ENCODE measurements around the gene GPR137B.
"Not testable (repeated sequence)": the region's sequence is repeated elsewhere in the genome, so short reads cannot be mapped to it uniquely, and the experiment has no call there.

The GPR137B gene

GRCh38 chr1:236176337-236177336 lies 34.3 kb downstream of the GPR137B start:
- Histone ChIP-seq H3K4me1 (ENCODE audit: control insufficient read depth, insufficient read depth, low read length, unreplicated experiment) (peaks cover 6% of the 10 kb centered on the region), H3K27ac (ENCODE audit: low read depth, low read length) (no peak overlapping the region), H3K4me3 (ENCODE audit: low read depth, low read length) (no peak overlapping the region), H3K27me3 (ENCODE audit: insufficient read depth, low read length) (no peaks in the 10 kb centered on the region), H3K36me3 (ENCODE audit: insufficient read depth, low read length) (no peaks in the 10 kb centered on the region), H3K79me2 (ENCODE audit: control insufficient read depth, insufficient read depth, low read length, unreplicated experiment) (no peaks in the 10 kb centered on the region), H2AFZ (ENCODE audit: low read length, unreplicated experiment) (no peak overlapping the region)

- Histone ChIP-seq H3K4me3 (ENCODE audit: low read depth, low read length) (no peak overlapping the region), H2AFZ (ENCODE audit: low read length, unreplicated experiment) (no peak overlapping the region), H3K79me2 (ENCODE audit: control insufficient read depth, insufficient read depth, low read length, unreplicated experiment) (no peaks in the 10 kb centered on the region), H3K36me3 (ENCODE audit: insufficient read depth, low read length) (no peaks in the 10 kb centered on the region), H3K27ac (ENCODE audit: low read depth, low read length) (no peak overlapping the region), H3K4me1 (ENCODE audit: control insufficient read depth, insufficient read depth, low read length, unreplicated experiment) (peaks cover 6% of the 10 kb centered on the region), H3K27me3 (ENCODE audit: insufficient read depth, low read length) (no peaks in the 10 kb centered on the region)
These were observed 37.3 kb downstream of the GPR137B start for GRCh38 chr1:236179634-236180033.

DNA sequence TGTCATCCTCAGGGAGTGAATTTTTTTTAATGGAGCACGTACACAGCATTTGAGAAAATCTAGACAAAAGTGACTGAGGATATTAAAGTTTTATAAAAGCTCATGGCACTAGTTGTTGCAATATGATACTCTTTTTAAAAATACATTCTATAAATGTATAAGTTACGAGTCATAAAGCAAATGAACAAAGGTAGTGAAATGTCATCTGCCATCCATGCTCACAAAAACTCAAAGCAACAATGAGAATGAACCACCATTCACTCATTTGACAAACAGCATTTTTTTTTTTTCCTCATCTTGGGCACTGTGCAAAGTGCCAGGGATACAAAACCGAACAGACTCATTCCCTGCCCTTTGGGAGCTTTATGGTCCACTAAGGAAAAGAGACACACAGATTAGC lies 38.7 kb downstream of the GPR137B start:
- H3K4me3 ChIP-seq (ENCODE audit: low read depth, low read length), result no peak overlapping the region
- no peak overlapping the region for H3K27ac ChIP-seq (ENCODE audit: low read depth, low read length)
- no peaks in the 10 kb centered on the region for H3K79me2 ChIP-seq (ENCODE audit: control insufficient read depth, insufficient read depth, low read length, unreplicated experiment)
- no peaks in the 10 kb centered on the region for H3K36me3 ChIP-seq (ENCODE audit: insufficient read depth, low read length)
- no peak overlapping the region for H2AFZ ChIP-seq (ENCODE audit: low read length, unreplicated experiment)
- H3K4me1 ChIP-seq (ENCODE audit: control insufficient read depth, insufficient read depth, low read length, unreplicated experiment), result peaks cover 6% of the 10 kb centered on the region
- no peaks in the 10 kb centered on the region for H3K27me3 ChIP-seq (ENCODE audit: insufficient read depth, low read length)

GRCh38 chr1:236185687-236186086 lies 43.3 kb downstream of the GPR137B start:
- Histone ChIP-seq H3K27me3 (ENCODE audit: insufficient read depth, low read length) (no peaks in the 10 kb centered on the region), H2AFZ (ENCODE audit: low read length, unreplicated experiment) (no peak overlapping the region), H3K79me2 (ENCODE audit: control insufficient read depth, insufficient read depth, low read length, unreplicated experiment) (no peaks in the 10 kb centered on the region), H3K4me3 (ENCODE audit: low read depth, low read length) (no peak overlapping the region), H3K27ac (ENCODE audit: low read depth, low read length) (no peak overlapping the region), H3K4me1 (ENCODE audit: control insufficient read depth, insufficient read depth, low read length, unreplicated experiment) (peaks cover 6% of the 10 kb centered on the region), H3K36me3 (ENCODE audit: insufficient read depth, low read length) (no peaks in the 10 kb centered on the region)

DNA sequence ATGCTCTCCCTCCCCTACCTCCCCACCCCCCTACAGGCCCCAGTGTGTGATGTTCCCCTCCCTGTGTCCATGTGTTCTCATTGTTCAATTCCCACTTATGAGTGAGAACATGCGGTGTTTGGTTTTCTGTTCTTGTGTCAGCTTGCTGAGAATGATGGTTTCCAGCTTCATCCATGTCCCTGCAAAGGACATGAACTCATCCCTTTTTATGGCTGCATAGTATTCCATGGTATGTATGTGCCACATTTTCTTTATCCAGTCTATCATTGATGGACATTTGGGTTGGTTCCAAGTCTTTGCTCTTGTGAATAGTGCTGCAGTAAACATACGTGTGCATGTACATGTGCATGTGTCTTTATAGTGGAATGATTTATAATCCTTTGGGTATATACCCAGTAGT lies 44.1 kb downstream of the GPR137B start:
- not testable (repeated sequence) for H3K79me2 ChIP-seq (ENCODE audit: control insufficient read depth, insufficient read depth, low read length, unreplicated experiment); H3K36me3 ChIP-seq (ENCODE audit: insufficient read depth, low read length); H2AFZ ChIP-seq (ENCODE audit: low read length, unreplicated experiment); H3K27ac ChIP-seq (ENCODE audit: low read depth, low read length); H3K27me3 ChIP-seq (ENCODE audit: insufficient read depth, low read length); H3K4me3 ChIP-seq (ENCODE audit: low read depth, low read length); H3K4me1 ChIP-seq (ENCODE audit: control insufficient read depth, insufficient read depth, low read length, unreplicated experiment)

GRCh38 chr1:236188084-236188483 lies 45.7 kb downstream of the GPR137B start:
- not testable (repeated sequence) for H3K4me1 ChIP-seq (ENCODE audit: control insufficient read depth, insufficient read depth, low read length, unreplicated experiment); H2AFZ ChIP-seq (ENCODE audit: low read length, unreplicated experiment); H3K27me3 ChIP-seq (ENCODE audit: insufficient read depth, low read length); H3K4me3 ChIP-seq (ENCODE audit: low read depth, low read length); H3K36me3 ChIP-seq (ENCODE audit: insufficient read depth, low read length); H3K27ac ChIP-seq (ENCODE audit: low read depth, low read length); H3K79me2 ChIP-seq (ENCODE audit: control insufficient read depth, insufficient read depth, low read length, unreplicated experiment)

DNA sequence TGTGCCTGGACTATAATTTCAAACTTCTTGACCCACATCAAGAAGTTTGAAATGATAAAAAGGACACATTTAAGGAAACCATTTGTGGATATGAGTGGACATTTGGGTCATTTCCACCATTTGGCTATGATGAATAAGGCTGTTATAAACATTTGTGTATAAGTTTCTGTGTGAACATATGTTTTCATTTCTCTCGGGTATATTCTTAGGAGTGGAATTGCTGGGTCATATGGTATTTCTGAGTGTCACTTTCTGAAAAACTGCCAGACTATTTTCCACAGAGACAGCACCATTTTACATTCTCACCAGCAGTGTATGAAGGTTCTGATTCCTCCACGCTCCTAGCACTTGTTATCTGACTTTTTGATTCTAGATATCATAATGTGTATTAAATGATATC lies 50.8 kb downstream of the GPR137B start:
- Histone ChIP-seq H3K4me3 (ENCODE audit: low read depth, low read length) (no peak overlapping the region), H3K27me3 (ENCODE audit: insufficient read depth, low read length) (no peaks in the 10 kb centered on the region)

DNA sequence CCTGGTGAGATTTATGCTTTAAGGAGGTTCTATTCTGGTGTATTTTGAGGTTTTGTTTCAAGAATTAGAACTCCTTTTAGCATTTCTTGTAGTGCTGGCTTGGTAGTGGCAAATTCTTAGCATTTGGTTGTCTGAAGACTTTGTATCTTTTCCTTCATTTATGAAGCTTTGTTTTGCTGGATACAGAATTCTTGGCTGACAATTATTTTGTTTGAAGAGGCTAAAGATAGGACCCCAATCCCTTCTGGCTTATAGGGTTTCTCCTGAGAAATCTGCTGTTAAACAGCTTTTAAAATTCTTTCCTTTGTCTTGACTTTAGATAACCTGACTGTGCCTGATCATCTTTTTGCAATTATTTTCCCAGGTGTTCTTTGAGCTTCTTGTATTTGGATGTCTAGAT lies 58.6 kb downstream of the GPR137B start:
- Histone ChIP-seq H3K36me3 (ENCODE audit: insufficient read depth, low read length) (no peaks in the 10 kb centered on the region), H2AFZ (ENCODE audit: low read length, unreplicated experiment) (no peak overlapping the region), H3K4me1 (ENCODE audit: control insufficient read depth, insufficient read depth, low read length, unreplicated experiment) (peaks cover 16% of the 10 kb centered on the region), H3K27ac (ENCODE audit: low read depth, low read length) (no peak overlapping the region), H3K4me3 (ENCODE audit: low read depth, low read length) (no peak overlapping the region), H3K27me3 (ENCODE audit: insufficient read depth, low read length) (no peaks in the 10 kb centered on the region), H3K79me2 (ENCODE audit: control insufficient read depth, insufficient read depth, low read length, unreplicated experiment) (no peaks in the 10 kb centered on the region)

More for the DNA sequence above, 50.8 kb downstream of the GPR137B start:
- 0 out of 2 replicates have a peak, but pooled peaks cover 4% of the 10 kb centered on the region for H3K36me3 ChIP-seq (ENCODE audit: insufficient read depth, low read length)
- H3K4me1 ChIP-seq (ENCODE audit: control insufficient read depth, insufficient read depth, low read length, unreplicated experiment), result no peaks in the 10 kb centered on the region
- no peaks in the 10 kb centered on the region for H3K79me2 ChIP-seq (ENCODE audit: control insufficient read depth, insufficient read depth, low read length, unreplicated experiment)
- H2AFZ ChIP-seq (ENCODE audit: low read length, unreplicated experiment), result no peak overlapping the region
- no peak overlapping the region for H3K27ac ChIP-seq (ENCODE audit: low read depth, low read length)

GRCh38 chr1:236201786-236202185 lies 59.4 kb downstream of the GPR137B start:
- Histone ChIP-seq H2AFZ (ENCODE audit: low read length, unreplicated experiment) (no peak overlapping the region), H3K79me2 (ENCODE audit: control insufficient read depth, insufficient read depth, low read length, unreplicated experiment) (no peaks in the 10 kb centered on the region), H3K36me3 (ENCODE audit: insufficient read depth, low read length) (no peaks in the 10 kb centered on the region)

GRCh38 chr1:236204039-236204438 lies 61.7 kb downstream of the GPR137B start:
- Histone ChIP-seq H3K27me3 (ENCODE audit: insufficient read depth, low read length) (no peaks in the 10 kb centered on the region), H3K79me2 (ENCODE audit: control insufficient read depth, insufficient read depth, low read length, unreplicated experiment) (no peaks in the 10 kb centered on the region), H3K36me3 (ENCODE audit: insufficient read depth, low read length) (no peaks in the 10 kb centered on the region), H3K4me1 (ENCODE audit: control insufficient read depth, insufficient read depth, low read length, unreplicated experiment) (peaks cover 16% of the 10 kb centered on the region), H3K27ac (ENCODE audit: low read depth, low read length) (peak overlapping the region; percentile 55), H2AFZ (ENCODE audit: low read length, unreplicated experiment) (no peak overlapping the region), H3K4me3 (ENCODE audit: low read depth, low read length) (no peak overlapping the region)

More at GRCh38 chr1:236201786-236202185, 59.4 kb downstream of the GPR137B start:
- Histone ChIP-seq H3K27me3 (ENCODE audit: insufficient read depth, low read length) (no peaks in the 10 kb centered on the region), H3K4me1 (ENCODE audit: control insufficient read depth, insufficient read depth, low read length, unreplicated experiment) (peaks cover 16% of the 10 kb centered on the region), H3K27ac (ENCODE audit: low read depth, low read length) (no peak overlapping the region), H3K4me3 (ENCODE audit: low read depth, low read length) (no peak overlapping the region)

DNA sequence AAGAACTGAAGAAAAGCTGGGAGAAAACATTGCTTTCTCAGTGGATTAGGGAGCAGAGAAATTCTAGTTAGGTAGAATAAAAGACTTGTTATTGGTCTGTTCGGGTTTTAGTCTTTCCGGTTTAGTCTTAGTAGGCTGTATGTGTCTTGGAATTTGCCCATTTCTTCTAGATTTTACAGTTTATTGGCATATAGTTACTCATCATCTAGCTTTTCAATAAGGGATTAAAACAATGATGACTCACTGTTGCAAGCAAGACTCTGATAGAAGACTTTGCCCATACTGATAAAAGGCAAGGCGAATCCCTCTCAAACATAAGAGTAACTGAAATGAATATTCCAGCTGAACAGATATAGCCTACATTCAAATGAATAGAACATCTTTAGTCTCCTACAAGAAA lies 62.3 kb downstream of the GPR137B start:
- Histone ChIP-seq H2AFZ (ENCODE audit: low read length, unreplicated experiment) (no peak overlapping the region), H3K36me3 (ENCODE audit: insufficient read depth, low read length) (no peaks in the 10 kb centered on the region), H3K4me1 (ENCODE audit: control insufficient read depth, insufficient read depth, low read length, unreplicated experiment) (peaks cover 16% of the 10 kb centered on the region), H3K79me2 (ENCODE audit: control insufficient read depth, insufficient read depth, low read length, unreplicated experiment) (no peaks in the 10 kb centered on the region), H3K27me3 (ENCODE audit: insufficient read depth, low read length) (no peaks in the 10 kb centered on the region), H3K27ac (ENCODE audit: low read depth, low read length) (peak overlapping the region; percentile 55), H3K4me3 (ENCODE audit: low read depth, low read length) (no peak overlapping the region)
